ENCODE data around the gene PTPRG. TPM values are rescaled to one million over a fixed set of nuclear protein-coding genes. Genes with fewer than 3 reads are reported as not detected.
"Not testable (repeated sequence)": the region's sequence is repeated elsewhere in the genome, so short reads cannot be mapped to it uniquely, and the experiment has no call there.

The PTPRG gene
- total and polyA plus RNA-seq, 2 experiments from 2014 or later: 15.2 to 45.7 TPM

DNA sequence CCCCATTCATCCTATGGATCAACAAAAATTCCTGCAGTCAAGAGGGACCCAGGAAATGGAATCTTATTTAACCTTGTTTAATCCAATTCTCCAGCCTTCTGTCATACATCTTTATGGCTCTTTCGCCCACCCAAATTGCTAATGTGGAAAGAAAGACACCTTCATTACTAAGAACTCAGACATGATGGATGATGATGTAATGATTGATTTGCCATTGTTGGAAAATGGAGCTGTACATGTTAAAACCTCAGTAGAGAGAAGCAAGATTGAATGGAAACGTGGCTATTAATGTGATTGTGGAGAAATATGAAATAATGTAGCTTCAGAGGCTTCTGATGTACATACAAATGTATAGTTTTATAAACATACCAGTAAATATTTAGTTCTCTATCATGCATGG, 15.7 kb upstream of the PTPRG start:
- no peak for DNase-seq (ENCODE audit: low read depth in 1 of 2, low spot score in 1 of 2)
- Histone ChIP-seq H3K4me1 (ENCODE audit: low read depth) (no peaks in the 10 kb centered on the region), H3K9me3 (ENCODE audit: low read depth) (no peaks in the 10 kb centered on the region), H3K36me3 (no peaks in the 10 kb centered on the region), H3K4me3 (no peak overlapping the region), H3K27ac (no peak overlapping the region), H3K27me3 (no peaks in the 10 kb centered on the region)
- TF ChIP-seq, protein P1, sequence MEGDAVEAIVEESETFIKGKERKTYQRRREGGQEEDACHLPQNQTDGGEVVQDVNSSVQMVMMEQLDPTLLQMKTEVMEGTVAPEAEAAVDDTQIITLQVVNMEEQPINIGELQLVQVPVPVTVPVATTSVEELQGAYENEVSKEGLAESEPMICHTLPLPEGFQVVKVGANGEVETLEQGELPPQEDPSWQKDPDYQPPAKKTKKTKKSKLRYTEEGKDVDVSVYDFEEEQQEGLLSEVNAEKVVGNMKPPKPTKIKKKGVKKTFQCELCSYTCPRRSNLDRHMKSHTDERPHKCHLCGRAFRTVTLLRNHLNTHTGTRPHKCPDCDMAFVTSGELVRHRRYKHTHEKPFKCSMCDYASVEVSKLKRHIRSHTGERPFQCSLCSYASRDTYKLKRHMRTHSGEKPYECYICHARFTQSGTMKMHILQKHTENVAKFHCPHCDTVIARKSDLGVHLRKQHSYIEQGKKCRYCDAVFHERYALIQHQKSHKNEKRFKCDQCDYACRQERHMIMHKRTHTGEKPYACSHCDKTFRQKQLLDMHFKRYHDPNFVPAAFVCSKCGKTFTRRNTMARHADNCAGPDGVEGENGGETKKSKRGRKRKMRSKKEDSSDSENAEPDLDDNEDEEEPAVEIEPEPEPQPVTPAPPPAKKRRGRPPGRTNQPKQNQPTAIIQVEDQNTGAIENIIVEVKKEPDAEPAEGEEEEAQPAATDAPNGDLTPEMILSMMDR (IDR thresholded peaks at IDR 0.05; ENCODE audit: low read depth, low read length): no peak

DNA sequence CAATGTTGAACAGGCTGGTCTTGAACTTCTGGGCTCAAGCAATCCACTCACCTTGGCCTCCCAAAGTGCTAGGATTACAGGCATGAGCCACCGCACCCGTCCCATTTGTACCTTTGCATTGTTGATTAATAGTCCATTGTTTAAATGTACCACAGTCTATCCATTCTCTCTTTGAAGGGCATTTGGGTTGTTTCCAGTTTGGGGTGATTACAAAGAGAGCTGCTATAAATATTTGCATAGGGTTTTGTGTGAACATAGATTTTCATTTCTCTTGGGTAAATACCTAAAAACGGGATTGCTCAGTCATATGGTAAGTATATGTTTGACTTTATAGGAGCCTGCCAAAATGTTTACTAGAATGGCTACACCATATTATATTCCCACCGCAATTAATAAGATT, 13.7 kb upstream of the PTPRG start:
- H3K9me3 ChIP-seq (ENCODE audit: low read depth): no peaks in the 10 kb centered on the region
- DNase-seq (ENCODE audit: low read depth in 1 of 2, low spot score in 1 of 2): no peak
- no peaks in the 10 kb centered on the region for H3K4me1 ChIP-seq (ENCODE audit: low read depth)
- H3K27ac ChIP-seq: no peak overlapping the region
- TF ChIP-seq, protein P1 (IDR thresholded peaks at IDR 0.05; ENCODE audit: low read depth, low read length): no peak
- H3K27me3 ChIP-seq: no peaks in the 10 kb centered on the region
- no peaks in the 10 kb centered on the region for H3K36me3 ChIP-seq
- H3K4me3 ChIP-seq: no peak overlapping the region

DNA sequence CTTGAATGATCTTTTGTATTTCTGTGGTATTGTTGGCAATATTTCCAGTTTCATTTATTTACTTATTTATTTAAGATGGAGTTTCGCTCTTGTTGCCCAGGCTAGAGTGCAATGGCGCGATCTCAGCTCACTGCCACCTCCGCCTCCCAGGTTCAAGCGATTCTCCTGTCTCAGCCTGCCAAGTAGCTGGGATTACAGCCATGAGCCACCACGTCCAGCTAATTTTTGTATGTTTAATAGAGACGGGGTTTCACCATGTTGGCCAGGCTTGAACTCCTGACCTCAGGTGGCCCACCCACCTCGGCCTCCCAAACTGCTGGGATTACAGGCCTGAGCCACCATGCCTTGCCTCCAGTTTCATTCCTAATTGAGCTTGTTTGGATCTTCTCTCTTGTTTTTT, 8.7 kb upstream of the PTPRG start:
- not testable (repeated sequence) for H3K9me3 ChIP-seq (ENCODE audit: low read depth); H3K4me1 ChIP-seq (ENCODE audit: low read depth); H3K36me3 ChIP-seq; DNase-seq (ENCODE audit: low read depth in 1 of 2, low spot score in 1 of 2); H3K27ac ChIP-seq; H3K27me3 ChIP-seq; H3K4me3 ChIP-seq

DNA sequence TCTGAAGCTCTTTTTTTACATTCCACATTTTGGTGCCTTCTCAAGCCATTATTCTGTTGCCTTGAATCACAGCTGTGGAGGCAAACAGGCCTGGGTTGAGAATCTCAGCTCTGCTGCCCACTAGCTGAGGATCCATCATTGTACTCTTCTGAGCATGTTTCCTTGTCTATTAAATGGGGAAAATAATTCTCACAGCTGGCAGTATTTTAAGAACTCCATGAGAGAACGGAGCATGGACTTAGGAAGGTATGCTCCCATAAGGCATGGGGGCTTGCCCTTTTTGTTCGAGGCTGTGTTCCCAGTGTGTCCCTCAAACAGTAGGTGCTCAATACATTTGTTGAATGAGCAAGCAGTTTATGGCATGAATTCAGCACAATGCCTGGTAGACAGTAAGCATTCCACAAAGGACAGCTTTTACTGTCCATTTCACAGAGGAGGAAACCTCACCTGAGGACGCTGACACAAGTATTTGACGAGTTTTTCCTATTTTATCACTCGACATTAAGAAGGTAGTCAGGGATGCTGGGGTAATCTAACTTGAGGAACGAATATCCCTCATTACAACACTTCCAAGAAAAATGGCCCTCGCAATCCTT, 2.1 kb upstream of the PTPRG start:
- TF ChIP-seq, protein P1 (IDR thresholded peaks at IDR 0.05; ENCODE audit: low read depth, low read length): peak; percentile 31
- H3K27me3 ChIP-seq: no peaks in the 10 kb centered on the region
- no peaks in the 10 kb centered on the region for H3K36me3 ChIP-seq
- H3K4me3 ChIP-seq: no peak overlapping the region
- DNase-seq (ENCODE audit: low read depth in 1 of 2, low spot score in 1 of 2): peak in 1 of 2 donors; percentile 47
- no peaks in the 10 kb centered on the region for H3K4me1 ChIP-seq (ENCODE audit: low read depth)
- H3K9me3 ChIP-seq (ENCODE audit: low read depth): no peaks in the 10 kb centered on the region
- H3K27ac ChIP-seq: no peak overlapping the region

DNA sequence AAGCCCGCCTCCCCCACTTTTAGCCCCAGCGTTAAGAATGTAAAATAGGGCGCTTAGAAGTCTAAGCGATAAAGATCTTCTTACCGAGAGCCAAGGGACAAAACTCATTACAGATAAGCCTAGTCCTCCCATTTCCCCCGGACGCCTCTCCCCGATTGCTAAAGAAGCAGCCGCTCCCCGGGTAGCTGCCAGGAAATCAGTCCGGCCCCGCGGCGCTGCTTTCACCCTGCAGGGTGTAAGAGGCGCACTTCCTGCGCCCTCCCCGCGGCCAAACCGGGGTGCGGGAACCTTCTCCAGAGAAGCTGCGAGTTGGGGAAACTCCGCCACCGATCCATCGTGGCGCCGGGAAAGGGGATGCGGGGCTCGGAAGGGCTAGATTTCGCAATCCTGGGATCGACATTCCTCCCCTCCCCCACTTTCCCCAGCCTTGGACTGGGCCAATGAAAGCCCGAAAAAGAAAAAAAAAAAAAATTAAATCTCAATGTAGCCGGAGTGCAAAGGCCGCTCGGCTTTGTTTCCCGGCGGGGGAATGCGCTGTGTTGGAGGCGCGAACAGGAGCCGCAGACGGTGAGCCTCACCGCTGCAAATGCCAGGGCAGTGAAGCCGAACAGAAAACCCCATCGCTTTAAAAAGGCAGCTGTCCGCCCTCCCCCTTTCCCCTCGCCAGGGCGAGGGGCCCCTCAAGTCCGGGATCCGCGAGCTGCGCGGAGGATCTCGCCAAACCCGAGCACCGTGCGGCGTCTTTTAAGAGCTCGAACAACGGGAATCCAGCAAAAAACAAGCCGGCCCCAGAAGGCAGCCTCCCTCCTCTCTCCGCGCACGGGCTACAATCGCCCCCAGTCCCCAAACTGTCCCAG, 626 bp upstream of the PTPRG start:
- Histone ChIP-seq H3K4me1 (ENCODE audit: low read depth) (peaks cover 3% of the 10 kb centered on the region), H3K9me3 (ENCODE audit: low read depth) (no peaks in the 10 kb centered on the region), H3K27me3 (no peaks in the 10 kb centered on the region), H3K4me3 (peak overlapping the region; percentile 90), H3K27ac (peak overlapping the region; percentile 96), H3K36me3 (no peaks in the 10 kb centered on the region)
- DNase-seq (ENCODE audit: low read depth in 1 of 2, low spot score in 1 of 2): peak; percentile 85 to 95
- TF ChIP-seq, protein P1 (IDR thresholded peaks at IDR 0.05; ENCODE audit: low read depth, low read length): peak; percentile 17
